ENCODE results near the gene LRRIQ3.
"Not testable (repeated sequence)": the region's sequence is repeated elsewhere in the genome, so short reads cannot be mapped to it uniquely, and the experiment has no call there.

Gene LRRIQ3

GRCh38 chr1:74197657-74198552 lies at the start of gene LRRIQ3, which contains the start of gene FPGT:
Gene LRRIQ3, minus strand, starts transcription at chr1:74198176. Its CDS starts 14,492 bp downstream, at chr1:74183684.
Gene FPGT, plus strand, starts transcription at chr1:74198242. Its CDS starts 37 bp downstream, at chr1:74198279.
- peak; percentile 90 for DNase-seq

GRCh38 chr1:74246315-74246714 lies 48.3 kb upstream of the LRRIQ3 start:
- no peak for DNase-seq

GRCh38 chr1:74245168-74245772 lies 47.3 kb upstream of the LRRIQ3 start:
- no peak for DNase-seq

GRCh38 chr1:74237787-74238186 lies 39.8 kb upstream of the LRRIQ3 start:
- no peak for DNase-seq

- no peak for DNase-seq
Measured at GRCh38 chr1:74237035-74237434, 39.1 kb upstream of the LRRIQ3 start.

GRCh38 chr1:74236440-74236839 lies 38.5 kb upstream of the LRRIQ3 start:
- no peak for DNase-seq

- no peak for DNase-seq
Measured at GRCh38 chr1:74235153-74235552, 37.2 kb upstream of the LRRIQ3 start, which contains the start of gene TNNI3K. Gene TNNI3K, plus strand, starts transcription at chr1:74235387. Its CDS starts 65 bp downstream, at chr1:74235452.

- no peak for DNase-seq
Measured at GRCh38 chr1:74223453-74223852, 25.5 kb upstream of the LRRIQ3 start.

- DNase-seq: no peak
Measured at GRCh38 chr1:74222701-74223100, 24.7 kb upstream of the LRRIQ3 start.

GRCh38 chr1:74215229-74215628 lies 17.3 kb upstream of the LRRIQ3 start:
- no peak for DNase-seq

GRCh38 chr1:74205266-74205665 lies 7.3 kb upstream of the LRRIQ3 start:
- DNase-seq: no peak

GRCh38 chr1:74199504-74199903 lies 1.5 kb upstream of the LRRIQ3 start:
- DNase-seq: no peak

GRCh38 chr1:74197255-74197654 lies 721 bp downstream of the LRRIQ3 start:
- no peak for DNase-seq

- no peak for DNase-seq
Measured at GRCh38 chr1:74195339-74195738, 2.6 kb downstream of the LRRIQ3 start.

GRCh38 chr1:74193908-74194307 lies 4.1 kb downstream of the LRRIQ3 start:
- DNase-seq: no peak

- no peak for DNase-seq
Measured at GRCh38 chr1:74180490-74180889, 17.5 kb downstream of the LRRIQ3 start.

GRCh38 chr1:74174423-74174822 lies 23.6 kb downstream of the LRRIQ3 start:
- not testable (repeated sequence) for DNase-seq

GRCh38 chr1:74162333-74162732 lies 35.6 kb downstream of the LRRIQ3 start:
- no peak for DNase-seq

GRCh38 chr1:74161497-74161896 lies 36.5 kb downstream of the LRRIQ3 start:
- DNase-seq: no peak

GRCh38 chr1:74160046-74160445 lies 37.9 kb downstream of the LRRIQ3 start:
- DNase-seq: no peak

GRCh38 chr1:74145086-74145485 lies 52.9 kb downstream of the LRRIQ3 start:
- DNase-seq: no peak

- not testable (repeated sequence) for DNase-seq
Measured at GRCh38 chr1:74117370-74117769, 80.6 kb downstream of the LRRIQ3 start.

GRCh38 chr1:74113333-74113732 lies 84.6 kb downstream of the LRRIQ3 start:
- DNase-seq: no peak

- no peak for DNase-seq
Measured at GRCh38 chr1:74107394-74107793, 90.6 kb downstream of the LRRIQ3 start.

Data from NCI-H2029 treated with DMSO at 0.1 percent for 48 hours (cell line).